Ovary (tissue), 9 donors: ENCODE data around the gene C1orf198. TPM values are rescaled to one million over a fixed set of nuclear protein-coding genes. Genes with fewer than 3 reads are reported as not detected.

Experiments
- DNase-seq, 5 donors: peaks; one replicate each; pipeline ENCODE4 v3.0.0-alpha.2; 2019 to 2020
- H3K27ac ChIP-seq, 2 donors: fragments of 200-600 bp; one replicate each; pipeline versions ENCODE4 v1.5.1 to v1.8.0; 2019 to 2022
- H3K27me3 ChIP-seq: fragments of 200-600 bp; one replicate; pipeline ENCODE4 v1.8.0; 2022
- H3K36me3 ChIP-seq: fragments of 200-600 bp; sonication (generic); one replicate; pipeline ENCODE4 v1.5.1; 2019
- H3K4me1 ChIP-seq: one replicate; pipeline ENCODE4 v1.8.1; 2013; ENCODE audit warnings: mild to moderate bottlenecking, moderate library complexity; ENCODE audit not compliant: insufficient read depth
- H3K4me3 ChIP-seq: fragments of 200-600 bp; sonication (generic); one replicate; pipeline ENCODE4 v1.5.1; 2017
- H3K9me3 ChIP-seq, 2 donors: fragments of 200-600 bp in 1 of 2; sonication (generic) in 1 of 2; one replicate each; pipeline versions ENCODE4 v1.5.1 to v1.8.1; 2013 to 2019; ENCODE audit warnings: mild to moderate bottlenecking in 1 of 2, moderate library complexity in 1 of 2
- EP300 ChIP-seq: sonication (generic); formaldehyde crosslinking; IDR thresholded peaks from one replicate; pipeline ENCODE4 v1.6.1; 2017; ENCODE audit warnings: antibody characterized with exemption
- POLR2A ChIP-seq: fragments of 450-650 bp; IDR thresholded peaks from one replicate; pipeline ENCODE4 v1.6.1; 2017; ENCODE audit warnings: antibody characterized with exemption, mild to moderate bottlenecking, moderate library complexity
- WGBS, 3 donors: extraction: QIAGEN DNeasy Blood & Tissue Kit in 1 of 3; methylation state at CpG; one replicate each; pipeline versions ENCODE4 v1.1.5 to v1.1.7; 2013 to 2017; 5-methylcytosine and 5-hydroxymethylcytosine counted together
- intact Hi-C, 4 donors: fragments of 100-400 bp; cut with DNase I; formaldehyde crosslinking; loops; one replicate each; pipeline versions ENCODE4 v1.11.0 to v1.15.1; 2022 to 2023
- polyA plus RNA-seq, 2 donors: library from polyadenylated mRNA; stranded (reverse); fragments of 200-250 nt in 1 of 2; fragments of 350-450 nt in 1 of 2; fragmentation: Illumina TruSeq in 1 of 2; extraction: RNeasy Lipid Tissue Mini Kit (QIAGEN cat#74804) in 1 of 2; gene quantifications; one replicate each; pipeline ENCODE4 v1.2.3, GENCODE V29; 2013 to 2014
- total RNA-seq, 7 donors: library from RNA; depleted of rRNA in 2 of 7; stranded (reverse); fragments of >200 nt in 2 of 7; fragmentation: NEBNext Ultra II Directional in 3 of 7; extraction: Animal tissue kit (Norgen Biotek cat#: 25700) in 3 of 7; gene quantifications; one replicate each; pipeline versions ENCODE4 v1.1.0 to v1.2.4, GENCODE V29; 2016 to 2023
- TF ChIP-seq, protein P1 (sequence below), 3 donors: fragments of 450-650 bp in 2 of 3; fragments of 200-600 bp in 1 of 3; IDR thresholded peaks; one replicate each; pipeline versions ENCODE4 v1.5.1 to v1.8.0; 2016 to 2022; ENCODE audit warnings: antibody characterized with exemption in 3 of 3, mild to moderate bottlenecking in 1 of 3
- donor health status: DM: no; HTN: no; CAD: no; lungs with moderate emphysema.
- donor health status: DM: no; HTN: no; CAD: no.
- donor health status: Bipolar disorder and iron deficiency.
- donor health status: DM: yes; HTN: yes; CAD: no.
- donor health status: DM: no; HTN: no; CAD: no.
- donor health status: DM: yes; HTN: yes; CAD: no.

Gene C1orf198
- total and polyA plus RNA-seq, 9 donors: 34.0 to 60.8 (median 43.4) TPM

DNA sequence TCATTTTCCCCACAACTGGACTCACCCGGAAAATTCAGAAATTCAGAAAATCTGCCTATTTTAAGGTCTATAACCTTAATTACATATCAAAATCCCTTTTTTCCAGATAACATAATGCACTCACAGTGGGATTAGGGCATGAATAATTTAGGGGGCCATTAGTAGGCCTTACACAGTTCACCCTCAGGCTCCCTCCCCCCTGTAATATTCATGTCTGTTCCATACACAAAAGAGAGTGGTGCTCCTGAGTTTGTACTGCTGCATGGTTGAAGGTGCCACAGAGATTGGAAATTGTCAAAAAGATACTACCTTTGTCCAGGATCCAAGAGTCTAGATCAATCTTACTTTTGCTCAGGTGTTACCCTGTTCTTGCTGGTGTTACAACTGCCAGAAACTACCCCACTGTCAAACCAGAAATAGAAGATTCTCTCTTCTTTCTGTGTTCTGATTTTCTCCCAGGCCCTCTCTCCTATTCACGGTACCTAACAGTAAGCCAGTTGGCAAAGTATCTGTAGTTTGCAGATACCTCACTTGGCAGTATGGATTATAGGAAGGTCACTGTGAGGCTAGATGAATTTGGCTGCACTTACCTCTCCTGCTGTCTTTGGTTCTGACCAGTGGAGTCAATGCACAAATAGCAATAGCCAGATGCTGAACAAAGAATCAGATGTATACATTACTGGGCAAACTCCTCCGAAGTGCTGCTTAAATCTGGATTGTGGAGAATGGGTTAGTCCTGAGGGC, 53.2 kb downstream of the C1orf198 start:
- no peaks in the 10 kb centered on the region for H3K4me1 ChIP-seq
- no peak overlapping the region for H3K27ac ChIP-seq
- no peaks in the 10 kb centered on the region for H3K36me3 ChIP-seq
- TF ChIP-seq POLR2A: no peak
- TF ChIP-seq EP300: no peak
- TF ChIP-seq, protein P1, sequence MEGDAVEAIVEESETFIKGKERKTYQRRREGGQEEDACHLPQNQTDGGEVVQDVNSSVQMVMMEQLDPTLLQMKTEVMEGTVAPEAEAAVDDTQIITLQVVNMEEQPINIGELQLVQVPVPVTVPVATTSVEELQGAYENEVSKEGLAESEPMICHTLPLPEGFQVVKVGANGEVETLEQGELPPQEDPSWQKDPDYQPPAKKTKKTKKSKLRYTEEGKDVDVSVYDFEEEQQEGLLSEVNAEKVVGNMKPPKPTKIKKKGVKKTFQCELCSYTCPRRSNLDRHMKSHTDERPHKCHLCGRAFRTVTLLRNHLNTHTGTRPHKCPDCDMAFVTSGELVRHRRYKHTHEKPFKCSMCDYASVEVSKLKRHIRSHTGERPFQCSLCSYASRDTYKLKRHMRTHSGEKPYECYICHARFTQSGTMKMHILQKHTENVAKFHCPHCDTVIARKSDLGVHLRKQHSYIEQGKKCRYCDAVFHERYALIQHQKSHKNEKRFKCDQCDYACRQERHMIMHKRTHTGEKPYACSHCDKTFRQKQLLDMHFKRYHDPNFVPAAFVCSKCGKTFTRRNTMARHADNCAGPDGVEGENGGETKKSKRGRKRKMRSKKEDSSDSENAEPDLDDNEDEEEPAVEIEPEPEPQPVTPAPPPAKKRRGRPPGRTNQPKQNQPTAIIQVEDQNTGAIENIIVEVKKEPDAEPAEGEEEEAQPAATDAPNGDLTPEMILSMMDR (IDR thresholded peaks at IDR 0.05): no peak
- WGBS, 3 donors: 58 to 60% (median 60%) methylated on average over 3 of the region's 3 CpGs
- no peaks in the 10 kb centered on the region for H3K9me3 ChIP-seq
- no peak overlapping the region for H3K4me3 ChIP-seq
- DNase-seq: no peak
- intact Hi-C loops: no loop called here
- no peaks in the 10 kb centered on the region for H3K27me3 ChIP-seq

DNA sequence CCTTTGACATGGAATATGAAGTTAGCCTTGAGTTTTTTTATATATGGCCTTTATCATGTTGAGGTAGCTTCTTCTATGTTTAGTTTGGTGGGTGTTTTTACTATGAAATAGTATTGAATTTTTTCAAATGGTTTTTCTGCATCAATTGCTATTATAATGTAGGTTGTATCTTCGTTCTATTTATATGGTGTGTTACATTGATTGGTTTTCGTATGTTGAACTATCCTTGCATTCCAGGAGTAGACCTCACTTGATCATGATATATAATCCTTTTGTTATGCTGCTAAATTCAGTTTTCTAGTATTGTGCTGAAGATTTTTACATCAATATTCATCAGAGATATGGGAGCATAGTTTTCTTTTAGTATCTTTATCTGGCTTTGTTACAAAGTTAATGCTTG, 55.8 kb downstream of the C1orf198 start:
- TF ChIP-seq, protein P1 (IDR thresholded peaks at IDR 0.05): no peak
- TF ChIP-seq EP300 (no peak), POLR2A (no peak)
- no peak for DNase-seq
- H3K9me3 ChIP-seq: no peaks in the 10 kb centered on the region
- intact Hi-C loops: no loop called here
- no peak overlapping the region for H3K4me3 ChIP-seq
- no peak overlapping the region for H3K27ac ChIP-seq
- peaks cover 2% of the 10 kb centered on the region for H3K4me1 ChIP-seq
- H3K36me3 ChIP-seq: no peaks in the 10 kb centered on the region
- 91 to 96% (median 94%) methylated on average over 2 of the region's 2 CpGs for WGBS, 3 donors
- H3K27me3 ChIP-seq: no peaks in the 10 kb centered on the region

DNA sequence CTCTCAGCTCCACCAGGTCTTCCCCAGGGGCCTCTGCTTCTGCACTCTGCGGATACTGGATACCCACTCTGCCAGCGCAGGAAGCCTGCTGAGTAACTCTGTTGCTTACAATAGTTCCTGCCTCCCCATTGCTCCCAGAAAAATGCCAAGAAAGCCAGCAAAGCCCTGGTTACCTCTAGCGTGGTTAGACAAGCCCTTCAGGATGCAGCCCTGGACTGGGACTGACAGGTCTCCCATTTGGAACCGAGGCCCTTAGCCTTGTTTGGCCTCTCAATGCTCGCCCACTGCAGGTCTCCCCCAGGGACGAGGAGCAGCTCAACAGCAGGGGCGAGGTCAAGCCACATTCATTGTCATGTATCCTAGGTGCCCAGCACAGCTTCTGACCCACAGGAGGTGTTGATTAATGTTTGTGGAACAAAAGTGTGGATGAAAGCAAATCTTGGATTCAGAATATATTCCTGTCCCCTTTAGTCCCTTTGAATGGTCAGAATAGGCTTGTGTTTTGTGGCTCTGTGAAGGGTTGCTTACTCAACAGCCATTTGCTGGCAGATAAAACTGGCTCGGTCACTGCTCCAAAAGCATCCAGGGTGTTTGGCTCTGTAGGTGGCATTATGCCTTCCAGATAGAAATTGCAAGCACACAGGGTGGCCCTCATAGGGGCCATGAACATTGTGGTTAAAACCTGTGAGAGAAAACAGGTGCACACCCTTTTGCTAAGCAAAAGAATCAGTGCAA, 58.9 kb downstream of the C1orf198 start:
- Histone ChIP-seq H3K27me3 (no peaks in the 10 kb centered on the region), H3K4me1 (peaks cover 2% of the 10 kb centered on the region), H3K9me3 (no peaks in the 10 kb centered on the region), H3K27ac (no peak overlapping the region), H3K36me3 (no peaks in the 10 kb centered on the region), H3K4me3 (no peak overlapping the region)
- DNase-seq: no peak
- intact Hi-C loops: loop anchor here in 1 of 4 donors (10.0 kb wide), 1 partner anchor 55 kb away; the partner anchor contains the start of gene C1orf198
- TF ChIP-seq POLR2A: no peak
- no peak for TF ChIP-seq EP300
- TF ChIP-seq, protein P1 (IDR thresholded peaks at IDR 0.05): no peak
- 90 to 96% (median 93%) methylated on average over 8 of the region's 8 CpGs for WGBS, 3 donors

GRCh38 chr1:230808281-230808872, 59.9 kb downstream of the C1orf198 start:
- intact Hi-C loops: loop anchor here in 1 of 4 donors (10.0 kb wide), 1 partner anchor 56 kb away; the partner anchor contains the start of gene C1orf198
- 16 to 23% (median 22%) methylated on average over 4 of the region's 4 CpGs for WGBS, 3 donors

More at GRCh38 chr1:230808281-230808872, 59.9 kb downstream of the C1orf198 start:
- no peaks in the 10 kb centered on the region for H3K36me3 ChIP-seq
- DNase-seq: no peak
- TF ChIP-seq EP300 (no peak), POLR2A (no peak)
- TF ChIP-seq, protein P1 (IDR thresholded peaks at IDR 0.05): no peak
- H3K4me3 ChIP-seq: no peak overlapping the region
- no peaks in the 10 kb centered on the region for H3K27me3 ChIP-seq
- H3K27ac ChIP-seq: peak overlapping the region in 1 of 2 donors; percentile 23
- no peaks in the 10 kb centered on the region for H3K9me3 ChIP-seq
- H3K4me1 ChIP-seq: peaks cover 2% of the 10 kb centered on the region
